HG02798 (cell line): ENCODE data around the gene RNF181.
"Not testable (repeated sequence)": the region's sequence is repeated elsewhere in the genome, so short reads cannot be mapped to it uniquely, and the experiment has no call there.

ENCODE experiments used
- ATAC-seq: cut with Tn5 transposase; IDR thresholded peaks from one replicate; pipeline ENCODE4 v1.9.1; 2021; ENCODE audit warnings: mild to moderate bottlenecking; ENCODE audit not compliant: unreplicated experiment, poor library complexity

Gene RNF181

GRCh38 chr2:85611705-85612587 is 16.4 kb downstream of the RNF181 start, which contains the start of gene C2orf68:
TSS of gene C2orf68 (minus strand) at chr2:85612066. CDS start at chr2:85611984, 82 bp downstream.
- ATAC-seq = peak; percentile 79

GRCh38 chr2:85613717-85614515 is 18.4 kb downstream of the RNF181 start:
- no peak for ATAC-seq

GRCh38 chr2:85614757-85615156 is 19.2 kb downstream of the RNF181 start:
- ATAC-seq = not testable (repeated sequence)

GRCh38 chr2:85615413-85615728 is 19.8 kb downstream of the RNF181 start:
- ATAC-seq = no peak

- not testable (repeated sequence) for ATAC-seq
Measured at GRCh38 chr2:85617723-85618122, 22.2 kb downstream of the RNF181 start.

- ATAC-seq = no peak
Measured at GRCh38 chr2:85619617-85620016, 24.1 kb downstream of the RNF181 start.

- ATAC-seq = no peak
Measured at GRCh38 chr2:85621338-85621737, 25.8 kb downstream of the RNF181 start.

- no peak for ATAC-seq
Measured at GRCh38 chr2:85623991-85624390, 28.4 kb downstream of the RNF181 start.

- peak; percentile 54 for ATAC-seq
Measured at GRCh38 chr2:85628658-85629057, 33.1 kb downstream of the RNF181 start.

GRCh38 chr2:85631316-85631715 is 35.8 kb downstream of the RNF181 start:
- no peak for ATAC-seq

GRCh38 chr2:85635011-85635410 is 39.5 kb downstream of the RNF181 start:
- no peak for ATAC-seq

GRCh38 chr2:85635636-85636035 is 40.1 kb downstream of the RNF181 start:
- no peak for ATAC-seq

- ATAC-seq = peak; percentile 83
Measured at GRCh38 chr2:85642725-85643124, 47.2 kb downstream of the RNF181 start.

GRCh38 chr2:85644909-85645308 is 49.4 kb downstream of the RNF181 start:
- no peak for ATAC-seq

- ATAC-seq = no peak
Measured at GRCh38 chr2:85646166-85646565, 50.6 kb downstream of the RNF181 start.
